Duodenal mucosa (tissue), 2 donors: ENCODE data around the gene TSPAN9.

ENCODE experiments used
- H3K27ac ChIP-seq: one replicate; pipeline ENCODE4 v1.7.0; 2013; ENCODE audit warnings: low read depth, low read length
- H3K27me3 ChIP-seq, 2 donors: one replicate each; pipeline ENCODE4 v1.7.0; 2013; ENCODE audit warnings: low read length in 2 of 2, control low read depth in 1 of 2; ENCODE audit not compliant: insufficient read depth in 2 of 2, control insufficient read depth in 1 of 2
- H3K36me3 ChIP-seq, 2 donors: one replicate each; pipeline ENCODE4 v1.7.0; 2013; ENCODE audit warnings: low read length in 2 of 2, control low read depth in 1 of 2; ENCODE audit not compliant: insufficient read depth in 2 of 2, control insufficient read depth in 1 of 2
- H3K4me1 ChIP-seq, 2 donors: one replicate each; pipeline ENCODE4 v1.7.0; 2013; ENCODE audit warnings: low read length in 2 of 2, control low read depth in 1 of 2; ENCODE audit not compliant: insufficient read depth in 2 of 2, control insufficient read depth in 1 of 2
- H3K4me3 ChIP-seq, 2 donors: one replicate each; pipeline ENCODE4 v1.7.0; 2013; ENCODE audit warnings: low read length in 2 of 2, low read depth in 1 of 2
- H3K9ac ChIP-seq, 2 donors: one replicate each; pipeline ENCODE4 v1.7.0; 2013; ENCODE audit warnings: low read length in 2 of 2, low read depth in 1 of 2
- H3K9me3 ChIP-seq, 2 donors: one replicate each; pipeline ENCODE4 v1.7.0; 2013; ENCODE audit warnings: low read length in 2 of 2, control low read depth in 1 of 2; ENCODE audit not compliant: control insufficient read depth in 1 of 2

Gene TSPAN9

DNA sequence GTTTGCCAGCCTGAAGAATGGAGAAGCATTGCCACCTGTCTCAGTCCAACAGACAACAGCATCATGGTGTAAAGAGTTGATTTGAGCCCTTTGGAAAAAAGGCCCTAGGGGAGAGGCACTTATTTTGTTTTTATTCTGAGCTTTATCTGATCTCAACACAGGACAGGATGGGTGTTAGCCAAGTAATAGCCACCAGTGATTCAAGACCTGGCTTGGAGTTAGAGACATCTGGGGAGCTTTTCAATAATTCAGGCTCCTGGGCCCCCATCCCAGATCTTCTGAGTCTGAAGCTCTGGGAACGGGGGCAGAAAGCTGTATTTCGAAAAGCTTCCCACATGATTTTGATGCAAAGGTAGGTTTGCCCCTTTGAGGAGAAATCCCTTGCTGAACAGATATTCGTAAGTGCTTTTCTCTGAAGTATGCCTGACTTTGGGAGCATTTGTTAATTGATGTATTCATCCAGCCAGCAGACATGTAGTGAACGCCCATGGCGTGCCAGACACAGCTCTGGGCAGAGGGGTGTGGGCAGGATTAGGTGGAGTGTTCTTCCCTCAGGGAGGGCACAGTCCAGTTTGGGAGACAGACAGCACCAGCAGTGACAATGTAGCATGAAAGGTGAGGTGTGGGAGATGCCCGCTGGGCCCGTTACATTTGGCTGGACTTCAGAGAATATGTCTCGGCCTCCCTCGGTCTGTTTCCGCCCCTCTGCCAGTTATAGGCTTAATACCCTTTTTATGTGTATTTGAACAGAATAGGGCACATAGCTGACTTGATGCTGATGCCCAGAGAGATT is 72.5 kb downstream of the TSPAN9 start:
- H3K4me3 ChIP-seq = no peak overlapping the region
- H3K27me3 ChIP-seq = no peaks in the 10 kb centered on the region
- H3K9ac ChIP-seq = no peak overlapping the region
- peaks cover 0 to 6% of the 10 kb centered on the region in 2 donors for H3K4me1 ChIP-seq
- no peaks in the 10 kb centered on the region for H3K9me3 ChIP-seq
- H3K36me3 ChIP-seq = no peaks in the 10 kb centered on the region
- no peak overlapping the region for H3K27ac ChIP-seq

DNA sequence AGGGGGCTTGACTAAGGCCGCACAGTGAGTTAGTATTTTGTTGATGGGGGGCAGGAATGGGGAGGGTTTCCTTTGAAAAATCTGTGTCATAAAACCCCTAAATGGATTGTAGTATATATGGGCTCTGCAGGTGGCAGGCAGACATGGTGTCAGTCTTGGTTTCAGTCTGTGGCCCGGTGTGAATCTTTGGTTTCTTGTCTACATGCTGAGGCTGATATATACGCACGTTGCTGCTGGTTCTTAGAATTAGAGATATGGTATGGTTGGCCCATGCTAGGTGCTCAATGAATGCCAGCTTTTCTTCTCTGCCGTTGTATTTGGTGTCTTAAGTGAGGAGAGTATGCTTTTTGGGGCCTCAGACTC is 73.1 kb downstream of the TSPAN9 start:
- Histone ChIP-seq H3K4me3 (no peak overlapping the region), H3K27ac (no peak overlapping the region), H3K4me1 (peaks cover 0 to 6% of the 10 kb centered on the region in 2 donors), H3K27me3 (no peaks in the 10 kb centered on the region), H3K9ac (no peak overlapping the region), H3K36me3 (no peaks in the 10 kb centered on the region), H3K9me3 (no peaks in the 10 kb centered on the region)

DNA sequence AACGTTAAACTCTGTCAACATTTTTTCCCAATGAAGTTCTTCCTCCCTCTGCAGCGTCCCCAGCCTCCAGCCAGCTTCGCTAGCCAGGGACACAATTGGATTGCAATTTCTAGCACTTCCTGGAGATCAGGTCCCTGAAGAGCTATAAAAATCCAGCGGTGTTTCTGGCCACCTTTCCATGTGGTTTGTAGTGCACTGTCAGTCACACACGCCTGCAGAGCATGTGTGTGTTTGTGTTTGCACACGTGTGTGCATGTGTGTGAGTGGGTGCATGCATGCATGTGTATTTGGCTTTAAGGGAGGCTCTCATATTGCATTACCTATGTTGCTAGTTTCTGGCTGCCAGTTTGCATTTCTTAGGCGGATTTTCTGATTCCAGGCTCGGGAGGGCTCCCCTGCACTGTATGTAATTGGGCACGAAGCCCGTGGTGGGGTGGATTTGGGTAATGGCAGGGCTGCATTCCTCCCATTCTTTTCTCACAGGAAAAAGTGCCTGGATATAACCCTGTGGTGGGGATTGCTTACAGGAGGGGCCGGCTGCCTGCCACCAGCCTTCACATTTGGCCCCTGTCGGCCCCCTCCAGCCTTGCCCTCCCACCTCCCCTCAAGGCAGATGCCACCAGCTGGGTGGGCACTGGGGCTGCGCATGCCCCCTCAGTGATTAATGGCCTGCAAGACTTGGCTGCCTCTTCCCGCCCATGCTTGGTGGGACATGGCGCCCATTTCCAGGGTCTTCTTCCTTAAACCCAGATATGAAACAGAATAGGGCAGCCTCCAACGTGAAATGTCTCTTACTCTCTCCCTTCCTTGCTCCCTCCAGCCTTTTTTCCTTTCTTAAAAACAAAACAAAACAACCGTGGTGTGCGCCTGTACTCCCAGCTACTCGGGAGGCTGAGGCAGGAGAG is 74.0 kb downstream of the TSPAN9 start:
- peaks cover 0 to 6% of the 10 kb centered on the region in 2 donors for H3K4me1 ChIP-seq
- no peaks in the 10 kb centered on the region for H3K36me3 ChIP-seq
- H3K9ac ChIP-seq = no peak overlapping the region
- no peak overlapping the region for H3K27ac ChIP-seq
- no peak overlapping the region for H3K4me3 ChIP-seq
- H3K27me3 ChIP-seq = no peaks in the 10 kb centered on the region
- no peaks in the 10 kb centered on the region for H3K9me3 ChIP-seq

DNA sequence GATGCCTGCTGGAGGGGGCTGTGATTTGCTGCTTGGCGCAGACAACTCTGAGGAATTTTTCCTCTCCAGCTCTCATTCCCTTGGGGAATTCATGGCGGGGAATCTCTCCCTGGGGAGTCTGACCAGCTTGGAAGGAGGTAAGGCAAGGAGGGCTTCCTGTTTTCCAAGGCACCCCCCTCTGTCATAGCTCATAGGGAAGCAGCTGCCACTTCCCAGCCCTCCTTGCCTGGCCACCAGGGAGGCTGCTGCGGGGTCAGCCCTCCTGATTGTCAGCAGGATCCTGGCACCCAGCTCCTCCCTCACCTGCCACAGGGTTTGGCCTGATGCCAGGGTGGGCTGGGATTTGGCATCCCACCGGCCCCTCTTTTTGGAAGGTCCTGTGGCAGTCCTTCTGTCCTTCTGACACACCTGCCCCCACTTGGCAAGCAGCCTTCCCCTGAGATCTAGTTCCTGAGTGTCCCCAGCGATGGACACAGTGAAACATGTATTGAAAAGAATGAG is 74.9 kb downstream of the TSPAN9 start:
- no peak overlapping the region for H3K9ac ChIP-seq
- peaks cover 0 to 6% of the 10 kb centered on the region in 2 donors for H3K4me1 ChIP-seq
- no peak overlapping the region for H3K27ac ChIP-seq
- H3K36me3 ChIP-seq = no peaks in the 10 kb centered on the region
- no peak overlapping the region for H3K4me3 ChIP-seq
- no peaks in the 10 kb centered on the region for H3K9me3 ChIP-seq
- H3K27me3 ChIP-seq = no peaks in the 10 kb centered on the region

DNA sequence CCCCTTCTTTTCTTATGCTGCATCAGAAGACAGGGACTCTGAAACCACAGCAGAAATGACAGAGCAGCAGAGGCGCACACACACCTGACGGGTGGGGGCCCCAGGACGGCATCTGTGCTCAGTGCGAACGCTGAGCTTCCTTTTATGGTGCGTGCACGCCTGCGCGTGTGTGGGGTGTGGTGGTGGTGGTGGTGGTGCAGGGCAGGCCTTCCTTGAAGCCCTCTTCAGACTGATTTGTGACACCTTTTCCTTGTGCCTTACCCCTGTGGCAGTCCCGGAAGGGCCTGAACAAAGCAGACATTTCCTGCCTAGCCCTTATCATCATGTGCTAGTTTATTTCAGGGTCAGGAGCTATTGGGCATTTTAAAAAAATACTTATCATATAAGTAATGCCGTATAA is 75.7 kb downstream of the TSPAN9 start:
- H3K27ac ChIP-seq = no peak overlapping the region
- H3K4me3 ChIP-seq = no peak overlapping the region
- no peak overlapping the region for H3K9ac ChIP-seq
- no peaks in the 10 kb centered on the region for H3K27me3 ChIP-seq
- H3K36me3 ChIP-seq = no peaks in the 10 kb centered on the region
- no peaks in the 10 kb centered on the region for H3K9me3 ChIP-seq
- peaks cover 0 to 6% of the 10 kb centered on the region in 2 donors for H3K4me1 ChIP-seq

DNA sequence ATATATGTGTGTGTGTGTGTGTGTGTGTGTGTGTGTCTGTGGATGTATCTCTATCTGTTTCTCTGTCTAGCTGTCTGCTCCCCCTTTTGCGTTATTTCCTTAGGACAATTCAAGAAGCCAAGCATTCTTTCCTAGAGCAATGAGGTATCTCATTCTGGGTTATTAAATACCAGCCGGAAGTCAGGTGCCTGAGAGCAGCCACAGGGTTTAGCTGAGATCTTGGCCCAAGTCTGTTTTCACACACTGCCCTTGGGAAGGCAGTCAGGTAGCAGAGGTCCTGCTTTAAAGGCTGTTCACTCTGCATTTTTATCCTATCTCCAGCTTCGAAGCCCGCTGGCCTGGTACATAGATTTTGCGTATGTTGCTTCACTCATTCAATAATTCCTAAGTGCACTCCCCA is 76.8 kb downstream of the TSPAN9 start:
- Histone ChIP-seq H3K9me3 (no peaks in the 10 kb centered on the region), H3K9ac (no peak overlapping the region), H3K4me1 (no peaks in the 10 kb centered on the region), H3K4me3 (no peak overlapping the region), H3K27ac (no peak overlapping the region), H3K36me3 (no peaks in the 10 kb centered on the region), H3K27me3 (no peaks in the 10 kb centered on the region)

DNA sequence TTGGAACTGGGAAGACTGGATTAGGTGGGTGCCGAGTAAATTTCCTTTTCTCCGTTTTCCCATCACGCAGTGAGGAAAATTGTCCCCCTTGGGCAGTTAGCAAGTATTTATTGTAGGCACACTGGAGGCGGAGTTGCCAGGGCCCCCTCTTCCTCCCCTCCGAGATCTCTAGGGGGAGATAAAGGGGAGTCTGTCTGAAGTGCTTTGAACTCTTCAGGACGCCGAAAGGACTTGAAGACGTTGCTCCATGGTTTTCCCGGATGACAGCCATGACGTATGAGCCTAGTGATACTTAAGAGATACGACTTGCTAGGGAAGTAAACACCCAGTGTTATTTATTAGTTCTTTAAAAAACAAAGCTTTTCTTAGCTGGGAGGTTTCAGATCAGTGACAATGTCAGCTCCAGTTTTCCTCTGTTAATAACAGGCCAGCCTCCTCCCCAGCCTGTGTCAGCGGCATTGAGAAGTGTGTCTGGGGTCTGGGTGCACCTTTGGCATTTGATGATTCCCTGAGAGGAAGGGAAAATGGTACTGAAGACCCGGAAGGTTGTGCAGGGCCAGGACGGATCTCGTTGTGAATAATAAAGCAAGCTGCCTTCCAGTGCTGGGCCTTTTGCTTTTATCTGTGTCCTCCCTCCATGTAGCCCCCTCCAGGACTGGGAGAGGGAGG is 78.7 kb downstream of the TSPAN9 start:
- Histone ChIP-seq H3K4me3 (no peak overlapping the region), H3K36me3 (no peaks in the 10 kb centered on the region), H3K9me3 (no peaks in the 10 kb centered on the region), H3K27me3 (no peaks in the 10 kb centered on the region), H3K27ac (no peak overlapping the region), H3K4me1 (no peaks in the 10 kb centered on the region), H3K9ac (no peak overlapping the region)

DNA sequence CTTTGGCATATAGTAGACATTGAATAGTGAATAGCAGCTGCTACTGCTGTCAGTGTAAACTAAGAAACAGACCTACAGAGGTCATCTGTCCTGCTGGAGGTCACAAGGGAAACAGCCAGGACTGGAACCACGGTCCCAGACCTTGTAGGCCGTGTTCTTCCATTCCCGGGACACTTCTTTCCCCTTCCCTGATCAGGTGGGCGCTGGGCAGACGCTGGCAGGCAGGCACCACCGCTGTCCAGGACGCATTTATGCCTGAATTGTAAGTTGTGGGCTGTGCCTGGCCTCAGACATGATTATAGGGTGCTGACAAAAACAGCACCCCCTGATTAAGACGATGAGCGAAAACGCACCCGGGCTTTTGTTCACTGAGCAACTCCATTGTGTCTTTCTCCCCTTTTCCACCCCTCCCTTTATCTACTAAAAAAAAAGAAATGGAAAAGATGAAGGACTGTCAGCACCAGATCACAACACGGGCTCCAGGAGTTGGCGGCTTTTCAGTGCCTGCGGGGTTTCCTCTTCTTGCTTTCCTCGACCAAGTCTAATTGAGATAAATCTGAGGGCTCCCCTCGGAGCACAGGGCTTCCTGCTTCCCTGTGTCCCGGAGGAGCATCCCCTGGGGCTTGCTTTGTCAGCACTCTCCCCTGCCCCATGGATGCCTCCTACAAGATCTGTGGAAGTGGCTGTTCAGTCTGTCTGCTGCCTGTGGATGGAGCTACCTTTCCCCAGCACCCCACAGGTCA is 80.6 kb downstream of the TSPAN9 start:
- H3K9ac ChIP-seq = no peak overlapping the region
- H3K27ac ChIP-seq = no peak overlapping the region
- H3K9me3 ChIP-seq = no peaks in the 10 kb centered on the region
- H3K36me3 ChIP-seq = no peaks in the 10 kb centered on the region
- no peaks in the 10 kb centered on the region for H3K27me3 ChIP-seq
- no peaks in the 10 kb centered on the region for H3K4me1 ChIP-seq
- no peak overlapping the region for H3K4me3 ChIP-seq

DNA sequence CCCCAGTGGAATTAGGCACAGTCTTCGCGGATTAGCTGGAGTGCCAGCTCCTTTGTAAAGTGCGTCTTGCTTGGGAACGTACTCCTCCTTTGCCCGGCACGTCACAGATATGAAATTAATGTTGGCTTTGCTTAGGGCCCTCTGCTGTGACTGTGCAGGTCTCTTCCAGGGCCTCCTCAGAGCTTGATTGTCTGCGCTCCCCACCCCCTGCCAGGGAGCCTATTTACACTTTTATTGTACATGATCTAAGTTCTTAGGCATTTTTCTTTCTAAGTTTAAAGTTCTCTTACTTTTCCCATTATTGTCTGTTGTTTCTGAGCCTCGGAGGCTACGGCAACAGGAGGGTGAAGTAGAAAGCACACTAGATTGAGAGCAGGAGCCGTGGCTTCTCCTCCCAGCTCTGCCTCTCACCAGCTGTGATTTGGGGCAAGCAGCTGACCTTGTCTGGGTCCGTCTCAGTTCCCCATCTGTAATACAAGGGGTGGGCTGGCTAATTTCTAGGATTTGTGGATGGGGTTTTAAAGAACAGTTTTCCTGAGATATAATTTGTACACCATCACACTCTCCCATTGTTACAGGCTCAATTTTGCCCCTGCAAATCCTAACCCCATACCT is 81.8 kb downstream of the TSPAN9 start:
- Histone ChIP-seq H3K36me3 (no peaks in the 10 kb centered on the region), H3K27ac (no peak overlapping the region), H3K9ac (no peak overlapping the region), H3K9me3 (no peaks in the 10 kb centered on the region), H3K4me1 (peaks cover 0 to under 1% of the 10 kb centered on the region in 2 donors), H3K4me3 (no peak overlapping the region), H3K27me3 (no peaks in the 10 kb centered on the region)
